GM12891 (cell line): ENCODE results near the gene PDE6A.

Experiments
- PAX5 ChIP-seq: IDR thresholded peaks from 2 replicates; pipeline ENCODE4 v1.6.1; 2011; ENCODE audit warnings: low read length, moderate library complexity, mild to moderate bottlenecking; ENCODE audit not compliant: insufficient read depth, severe bottlenecking
- POLR2A ChIP-seq: IDR thresholded peaks from 2 replicates; pipeline ENCODE4 v1.6.1; 2011; ENCODE audit warnings: low read depth, low read length, control low read depth
- POLR2AphosphoS5 ChIP-seq: IDR thresholded peaks from 2 replicates; pipeline ENCODE4 v1.6.1; 2011; ENCODE audit warnings: low read depth, low read length, control low read depth
- TAF1 ChIP-seq: IDR thresholded peaks from 2 replicates; pipeline ENCODE4 v1.6.1; 2011; ENCODE audit warnings: low read depth, low read length, control low read depth

- TF ChIP-seq POLR2A (no peak), POLR2AphosphoS5 (no peak), TAF1 (no peak), PAX5 (no peak)
Measured at GRCh38 chr5:149811453-149811852, 133.1 kb downstream of the PDE6A start.
